Right cardiac atrium (tissue), 5 donors: ENCODE data around the gene ATG14. TPM values are rescaled to one million over a fixed set of nuclear protein-coding genes. Genes with fewer than 3 reads are reported as not detected.
"Not testable (repeated sequence)": the region's sequence is repeated elsewhere in the genome, so short reads cannot be mapped to it uniquely, and the experiment has no call there.

ENCODE experiments used
- ATAC-seq, 2 donors: fragments of 200-7000 bp; cut with Tn5 transposase; one replicate each; pipeline versions ENCODE4 v1.8.0 to v1.9.1; 2020; ENCODE audit warnings: moderate library complexity in 2 of 2, mild to moderate bottlenecking in 1 of 2
- DNase-seq, 3 donors: peaks; one replicate each; pipeline ENCODE4 v3.0.0-alpha.2; 2020
- H3K27ac ChIP-seq: one replicate; pipeline ENCODE4 v1.5.1; 2013; ENCODE audit warnings: mild to moderate bottlenecking, low read length, control low read depth, moderate library complexity
- H3K27me3 ChIP-seq: one replicate; pipeline ENCODE4 v1.6.1; 2013; ENCODE audit not compliant: control insufficient read depth, insufficient read depth
- H3K4me1 ChIP-seq: one replicate; pipeline ENCODE4 v1.6.1; 2013; ENCODE audit warnings: low read length; ENCODE audit not compliant: control insufficient read depth, insufficient read depth
- H3K4me3 ChIP-seq: one replicate; pipeline ENCODE4 v1.5.1; 2013; ENCODE audit warnings: low read length, control low read depth
- H3K9me3 ChIP-seq: one replicate; pipeline ENCODE4 v1.6.1; 2013; ENCODE audit warnings: low read length; ENCODE audit not compliant: control insufficient read depth
- WGBS: extraction: QIAGEN DNeasy Blood & Tissue Kit; methylation state at CpG from one replicate; pipeline ENCODE4 v1.1.7; 2013; 5-methylcytosine and 5-hydroxymethylcytosine counted together
- intact Hi-C, 4 donors: fragments of 100-400 bp; cut with DNase I; formaldehyde crosslinking; loops; one replicate each; pipeline versions ENCODE4 v1.11.0 to v1.14.0; 2022 to 2023
- polyA plus RNA-seq: library from polyadenylated mRNA; stranded (reverse); fragments of 200-250 nt; gene quantifications from one replicate; pipeline ENCODE4 v1.2.3, GENCODE V29; 2013
- total RNA-seq, 4 donors: library from RNA; stranded (reverse); fragmentation: NEBNext Ultra II Directional; extraction: Animal tissue kit (Norgen Biotek cat#: 25700); gene quantifications; one replicate each; pipeline ENCODE4 v1.2.1, GENCODE V29; 2021
- donor health status: healthy with polysubstance abuse.
- donor health status: DM: no; HTN: yes; CAD: no.
- donor health status: DM: no; HTN: no; CAD: no.
- donor health status: DM: no; HTN: yes; CAD: no; lungs with severe emphysema.
- donor health status: DM: yes; HTN: yes; CAD: no.

ATG14 gene
- total and polyA plus RNA-seq, 5 donors, result 6.7 to 12.9 (median 10.5) TPM

DNA sequence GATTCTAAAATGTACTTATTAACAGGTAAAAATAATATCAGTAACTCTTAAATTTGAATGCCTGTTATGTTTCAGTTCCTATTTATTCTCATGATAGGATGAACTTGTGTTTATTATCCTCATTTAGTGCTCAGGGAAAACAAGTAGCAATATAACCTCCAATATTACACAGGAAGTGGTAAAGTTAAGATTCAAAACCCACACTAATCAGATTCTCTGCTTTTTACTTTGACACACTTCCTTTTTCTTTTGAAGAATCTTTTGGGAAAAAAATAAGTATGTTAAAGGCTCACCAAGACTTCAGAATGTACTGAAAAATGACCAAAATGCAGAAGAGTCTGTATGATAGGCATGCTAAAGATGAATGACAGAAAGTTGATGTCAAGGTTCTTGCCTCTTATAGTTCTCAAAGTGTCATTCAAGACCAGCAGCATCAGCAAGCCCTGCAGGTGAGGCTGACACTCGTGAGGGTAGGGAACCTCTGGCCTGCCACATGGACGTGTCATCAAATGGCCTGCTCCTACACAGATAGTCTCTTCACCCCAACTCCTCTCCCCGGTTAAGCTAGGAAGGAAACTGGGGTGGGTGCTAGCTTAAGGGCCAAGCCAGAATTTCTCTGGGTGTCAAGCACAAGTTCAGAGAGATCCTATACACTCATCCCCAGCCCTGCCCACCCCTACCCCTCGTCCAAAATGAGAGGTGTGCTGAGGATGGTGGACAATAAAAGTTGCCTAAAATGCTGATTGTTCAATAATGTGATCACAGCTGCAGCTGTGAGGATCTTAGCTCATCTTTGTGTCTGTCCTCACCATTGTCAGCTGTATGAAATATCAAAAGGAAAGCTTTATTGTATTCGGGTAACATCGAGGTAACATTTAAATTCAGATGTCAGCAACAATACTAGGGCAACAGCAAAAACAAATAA, 22.5 kb upstream of the ATG14 start:
- WGBS, result 68% methylated on average over 6 of the region's 6 CpGs
- DNase-seq (no peak), ATAC-seq (no peak)
- intact Hi-C loops, result loop anchor here in 2 of 4 donors (10.0 kb wide), 2 partner anchors 219 to 1041 kb away; no protein-coding TSS in a partner anchor
- no peaks in the 10 kb centered on the region for H3K27me3 ChIP-seq
- no peaks in the 10 kb centered on the region for H3K9me3 ChIP-seq
- H3K4me3 ChIP-seq, result no peak overlapping the region
- H3K27ac ChIP-seq, result no peak overlapping the region
- no peaks in the 10 kb centered on the region for H3K4me1 ChIP-seq

DNA sequence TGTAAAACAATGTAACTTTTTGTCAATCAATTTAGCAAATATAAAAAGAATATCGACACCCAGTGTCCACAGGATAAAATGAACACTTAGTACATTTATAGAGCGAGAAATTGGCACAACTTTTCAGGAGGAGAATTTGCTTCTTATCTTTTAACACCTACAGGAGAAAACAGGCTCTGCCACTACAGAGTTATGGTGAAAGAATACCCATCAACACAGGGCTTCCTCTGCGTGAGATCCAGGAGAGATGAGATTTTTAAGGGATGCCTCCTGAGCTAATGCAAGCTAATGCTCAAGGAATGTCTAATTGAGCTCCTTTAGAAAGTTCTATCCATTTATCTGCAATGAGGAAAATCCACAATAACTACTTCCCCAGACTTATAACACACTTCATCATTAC, 21.0 kb upstream of the ATG14 start:
- H3K27ac ChIP-seq, result no peak overlapping the region
- 46% methylated on average over 3 of the region's 3 CpGs for WGBS
- intact Hi-C loops, result loop anchor here in 2 of 4 donors (10.0 kb wide), 2 partner anchors 218 to 1042 kb away; no protein-coding TSS in a partner anchor
- no peak for DNase-seq
- peak in 1 of 2 donors; percentile 36 for ATAC-seq
- no peak overlapping the region for H3K4me3 ChIP-seq
- no peaks in the 10 kb centered on the region for H3K4me1 ChIP-seq
- H3K9me3 ChIP-seq, result no peaks in the 10 kb centered on the region
- H3K27me3 ChIP-seq, result no peaks in the 10 kb centered on the region

DNA sequence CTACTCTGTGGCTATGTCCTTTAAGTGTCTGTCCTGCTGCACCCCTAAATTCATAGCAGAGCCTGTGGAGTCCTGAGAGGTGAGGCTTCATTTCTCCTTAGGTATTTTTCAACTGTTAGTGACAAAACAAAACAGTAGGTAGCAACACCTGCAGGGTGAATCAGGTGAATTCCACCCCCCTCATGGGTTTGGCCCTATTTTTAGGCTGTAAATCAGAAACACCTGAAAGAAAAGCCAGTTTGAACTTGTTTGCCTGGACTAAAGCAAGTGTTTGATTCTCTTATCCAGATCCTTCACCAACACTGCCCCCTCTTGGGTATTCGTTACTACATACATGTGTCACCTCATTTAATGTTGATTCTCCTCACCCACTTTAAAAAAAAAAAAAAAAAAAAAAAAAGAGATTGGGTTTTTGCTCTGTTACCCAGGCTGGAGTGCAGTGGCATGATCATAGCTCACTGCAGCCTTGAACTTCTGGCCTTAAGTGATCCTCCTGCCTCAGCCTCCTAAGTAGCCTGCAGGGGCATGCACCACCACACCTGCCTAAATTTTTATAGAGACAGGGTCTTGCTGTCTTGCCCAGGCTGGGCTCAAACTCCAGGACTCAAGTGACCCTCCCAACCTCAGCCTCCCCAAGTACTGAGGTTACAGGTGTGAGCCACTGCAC, 18.5 kb upstream of the ATG14 start:
- H3K4me1 ChIP-seq, result no peaks in the 10 kb centered on the region
- no peaks in the 10 kb centered on the region for H3K27me3 ChIP-seq
- intact Hi-C loops, result loop anchor here in 3 of 4 donors (2.0 to 10.0 kb wide), 3 partner anchors 215 to 1045 kb away; no protein-coding TSS in a partner anchor
- H3K4me3 ChIP-seq, result no peak overlapping the region
- ATAC-seq, result peak; percentile 75 to 78
- WGBS, result 15% methylated on average over 1 of the region's 1 CpG
- H3K9me3 ChIP-seq, result no peaks in the 10 kb centered on the region
- no peak for DNase-seq
- H3K27ac ChIP-seq, result no peak overlapping the region

DNA sequence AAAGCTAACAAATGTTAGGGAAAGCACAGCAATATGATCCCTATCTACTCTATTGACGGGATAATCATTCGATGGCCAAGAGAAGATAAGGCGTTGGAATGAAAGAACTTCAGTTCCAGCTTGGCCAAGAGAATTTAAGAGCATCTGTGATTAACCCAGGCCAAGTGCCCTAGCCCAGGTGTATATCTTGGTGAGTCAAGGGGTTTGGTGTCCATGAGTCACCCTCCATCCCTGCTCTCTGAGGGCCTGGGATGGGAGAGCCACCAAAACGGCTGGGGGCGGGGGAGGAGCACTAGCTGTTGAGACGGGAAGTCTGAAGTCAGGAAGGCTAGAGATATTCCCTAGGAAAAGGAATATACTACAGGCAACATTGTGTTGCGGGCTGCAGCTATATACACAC, 15.8 kb upstream of the ATG14 start:
- DNase-seq, result no peak
- WGBS, result 61% methylated on average over 7 of the region's 7 CpGs

DNA sequence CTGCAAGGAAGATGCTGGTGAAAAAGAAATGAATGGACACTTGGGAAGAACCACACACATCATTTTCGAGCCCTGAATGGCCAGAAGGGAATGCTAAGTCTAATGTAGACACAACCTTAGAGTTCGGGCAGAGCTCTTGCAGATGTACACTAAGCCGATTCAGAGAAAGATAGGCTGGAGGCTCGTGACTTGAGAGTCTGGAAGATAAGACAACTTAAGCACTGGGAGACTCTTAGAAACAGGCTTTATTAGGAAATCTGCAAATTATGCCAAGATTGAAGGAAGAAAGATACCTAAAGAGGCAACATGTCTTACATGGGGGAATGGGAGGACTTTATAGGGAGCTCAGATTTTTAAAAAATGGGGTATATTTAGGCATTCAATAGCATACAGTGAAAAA, 15.3 kb upstream of the ATG14 start:
- ATAC-seq (no peak), DNase-seq (no peak)
- Histone ChIP-seq H3K27ac (no peak overlapping the region), H3K9me3 (no peaks in the 10 kb centered on the region), H3K4me1 (no peaks in the 10 kb centered on the region), H3K27me3 (no peaks in the 10 kb centered on the region), H3K4me3 (no peak overlapping the region)
- 62% methylated on average over 4 of the region's 4 CpGs for WGBS
- intact Hi-C loops, result no loop called here

More for the DNA sequence above, 15.8 kb upstream of the ATG14 start:
- no peak overlapping the region for H3K27ac ChIP-seq
- H3K4me3 ChIP-seq, result no peak overlapping the region
- H3K9me3 ChIP-seq, result no peaks in the 10 kb centered on the region
- ATAC-seq, result no peak
- H3K4me1 ChIP-seq, result no peaks in the 10 kb centered on the region
- H3K27me3 ChIP-seq, result no peaks in the 10 kb centered on the region
- intact Hi-C loops, result no loop called here

DNA sequence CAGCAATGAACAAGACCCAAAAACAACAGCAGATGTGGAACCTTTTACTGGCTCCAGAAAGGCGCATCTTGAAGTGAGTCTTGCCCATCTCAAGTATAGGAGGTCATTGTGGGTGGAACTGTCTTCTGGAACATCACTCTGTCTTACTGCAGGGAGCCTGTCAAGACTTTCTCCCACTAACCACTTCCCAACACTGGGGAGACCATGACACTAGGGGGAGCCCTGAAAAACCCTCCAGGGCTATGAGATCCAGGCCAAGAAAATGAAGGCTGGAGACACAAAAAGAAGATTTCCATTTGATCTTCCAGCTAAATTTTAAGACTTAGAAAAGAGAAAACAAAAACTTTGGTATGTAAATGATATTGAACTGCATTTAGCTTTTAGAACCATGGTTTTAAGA, 13.5 kb upstream of the ATG14 start:
- DNase-seq, result no peak
- no peak for ATAC-seq
- H3K4me3 ChIP-seq, result no peak overlapping the region
- no peak overlapping the region for H3K27ac ChIP-seq
- no peaks in the 10 kb centered on the region for H3K4me1 ChIP-seq
- H3K27me3 ChIP-seq, result no peaks in the 10 kb centered on the region
- WGBS, result 98% methylated on average over 1 of the region's 1 CpG
- H3K9me3 ChIP-seq, result no peaks in the 10 kb centered on the region
- intact Hi-C loops, result no loop called here

DNA sequence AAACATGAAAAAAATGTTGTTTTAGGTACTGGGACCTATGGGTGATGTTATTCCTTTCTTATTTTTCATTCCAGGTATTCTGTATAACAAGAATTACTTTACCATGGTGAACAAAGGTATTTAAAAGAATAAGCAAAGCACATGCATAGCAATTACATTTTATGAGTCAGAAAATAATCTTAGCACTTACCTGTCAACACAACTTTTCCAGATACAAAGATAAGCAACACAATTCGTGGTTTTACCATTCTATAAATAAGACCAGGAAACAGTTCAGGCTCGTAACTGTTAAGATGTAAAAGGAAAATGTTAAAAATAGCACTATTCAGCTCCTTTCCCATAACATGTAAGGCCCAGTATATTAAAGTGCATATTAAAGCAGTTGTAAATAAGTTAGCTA, 12.3 kb upstream of the ATG14 start:
- Histone ChIP-seq H3K4me3 (no peak overlapping the region), H3K9me3 (no peaks in the 10 kb centered on the region), H3K27me3 (no peaks in the 10 kb centered on the region), H3K27ac (no peak overlapping the region), H3K4me1 (no peaks in the 10 kb centered on the region)
- 17% methylated on average over 2 of the region's 2 CpGs for WGBS
- DNase-seq (no peak), ATAC-seq (no peak)
- intact Hi-C loops, result no loop called here

DNA sequence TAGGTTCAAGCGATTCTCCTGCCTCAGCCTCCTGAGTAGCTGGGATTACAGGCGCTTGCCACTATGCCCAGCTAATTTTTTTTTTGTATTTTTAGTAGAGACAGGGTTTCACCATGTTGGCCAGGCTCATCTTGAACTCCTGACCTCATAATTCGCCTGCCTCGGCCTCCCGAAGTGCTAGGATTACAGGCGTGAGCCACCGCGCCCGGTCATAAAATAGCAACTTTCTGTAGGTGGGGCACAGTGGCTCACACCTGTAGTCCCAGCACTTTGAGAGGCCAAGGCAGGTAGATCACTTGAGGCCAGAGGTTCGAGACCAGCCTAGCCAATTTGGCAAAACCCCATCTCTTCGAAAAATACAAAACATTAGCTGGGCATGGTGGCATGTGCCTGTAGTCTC, 10.7 kb upstream of the ATG14 start:
- H3K4me3 ChIP-seq, H3K4me1 ChIP-seq, H3K27ac ChIP-seq, ATAC-seq, H3K9me3 ChIP-seq, H3K27me3 ChIP-seq, DNase-seq, intact Hi-C loops: not testable (repeated sequence)
- 92% methylated on average over 11 of the region's 11 CpGs for WGBS

DNA sequence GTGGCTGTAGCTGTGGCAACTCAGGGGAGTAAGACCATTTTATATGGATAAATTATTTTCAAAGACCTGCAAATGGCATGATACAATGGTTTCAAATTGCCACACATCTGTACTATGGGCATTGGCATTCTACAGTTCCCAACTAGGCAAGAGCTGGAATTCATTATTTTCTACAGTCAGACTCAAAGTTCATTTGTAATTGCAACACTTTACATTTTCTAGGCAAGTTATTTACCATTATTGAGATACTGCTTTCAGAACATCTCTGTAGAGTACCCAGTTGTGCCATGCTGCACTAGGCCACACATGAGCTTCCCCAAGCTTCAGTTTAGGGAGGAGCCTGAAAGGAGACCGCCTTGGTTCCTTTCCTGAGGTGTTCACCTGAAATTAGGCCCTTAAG, 8.0 kb upstream of the ATG14 start:
- ATAC-seq (no peak), DNase-seq (no peak)
- Histone ChIP-seq H3K27me3 (no peaks in the 10 kb centered on the region), H3K4me1 (no peaks in the 10 kb centered on the region), H3K4me3 (no peak overlapping the region), H3K27ac (no peak overlapping the region), H3K9me3 (no peaks in the 10 kb centered on the region)
- intact Hi-C loops, result loop anchor here in 1 of 4 donors (10.0 kb wide), 1 partner anchor 145 kb away; the partner anchor contains the start of gene FBXO34
- WGBS, result 94% methylated on average over 1 of the region's 1 CpG

DNA sequence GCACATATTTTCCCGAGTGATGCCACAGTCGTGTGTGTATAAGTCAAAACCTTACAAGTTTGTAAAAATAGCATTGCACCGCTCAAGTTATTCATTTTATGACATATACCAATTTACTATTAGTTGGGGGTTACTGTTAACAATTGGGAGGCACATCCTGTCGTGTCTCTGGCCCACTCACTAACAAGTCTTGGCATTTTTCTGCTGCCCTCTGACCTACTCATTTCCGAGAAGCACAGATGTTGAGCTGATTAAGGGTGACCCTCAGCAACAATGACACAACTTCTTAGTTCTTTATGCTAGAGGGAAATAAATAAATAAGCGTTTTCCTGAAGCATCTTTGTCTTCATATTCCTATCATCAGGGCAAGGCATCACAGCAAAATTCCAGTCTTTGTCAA, 6.8 kb upstream of the ATG14 start:
- H3K9me3 ChIP-seq, result no peaks in the 10 kb centered on the region
- intact Hi-C loops, result loop anchor here in 1 of 4 donors (10.0 kb wide), 1 partner anchor 144 kb away; the partner anchor contains the start of gene FBXO34
- 41% methylated on average over 6 of the region's 6 CpGs for WGBS
- no peaks in the 10 kb centered on the region for H3K4me1 ChIP-seq
- H3K27ac ChIP-seq, result no peak overlapping the region
- no peak for DNase-seq
- H3K4me3 ChIP-seq, result no peak overlapping the region
- no peak for ATAC-seq
- H3K27me3 ChIP-seq, result no peaks in the 10 kb centered on the region

DNA sequence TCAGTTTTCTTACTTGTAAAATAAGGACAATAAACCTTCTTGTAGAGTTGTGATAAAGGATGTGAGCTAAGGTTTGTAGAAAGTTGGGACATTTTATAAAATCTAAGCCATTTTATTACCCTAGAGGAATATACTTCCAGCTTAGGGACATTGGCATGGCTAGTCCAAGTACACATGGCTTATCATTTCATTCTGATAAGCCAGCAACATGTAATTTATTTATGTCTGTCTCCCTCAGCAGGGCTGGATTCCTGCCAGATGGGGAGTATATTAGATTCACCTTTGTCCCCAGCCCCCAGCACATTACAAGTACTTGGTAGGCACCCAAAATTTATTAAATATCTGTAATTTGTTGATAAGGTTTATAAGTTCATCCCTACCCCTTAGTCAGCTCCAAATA, 6.3 kb upstream of the ATG14 start:
- no peaks in the 10 kb centered on the region for H3K27me3 ChIP-seq
- H3K4me3 ChIP-seq, result no peak overlapping the region
- ATAC-seq (no peak), DNase-seq (no peak)
- H3K27ac ChIP-seq, result no peak overlapping the region
- no peaks in the 10 kb centered on the region for H3K9me3 ChIP-seq
- intact Hi-C loops, result loop anchor here in 1 of 4 donors (10.0 kb wide), 1 partner anchor 143 kb away; the partner anchor contains the start of gene FBXO34
- no peaks in the 10 kb centered on the region for H3K4me1 ChIP-seq
